HG03342 (cell line): ENCODE measurements around the gene DNAJC6.

ENCODE experiments used
- ATAC-seq: cut with Tn5 transposase; IDR thresholded peaks from one replicate; pipeline ENCODE4 v1.9.1; 2021; ENCODE audit warnings: mild to moderate bottlenecking, moderate library complexity; ENCODE audit not compliant: unreplicated experiment

Gene DNAJC6

DNA sequence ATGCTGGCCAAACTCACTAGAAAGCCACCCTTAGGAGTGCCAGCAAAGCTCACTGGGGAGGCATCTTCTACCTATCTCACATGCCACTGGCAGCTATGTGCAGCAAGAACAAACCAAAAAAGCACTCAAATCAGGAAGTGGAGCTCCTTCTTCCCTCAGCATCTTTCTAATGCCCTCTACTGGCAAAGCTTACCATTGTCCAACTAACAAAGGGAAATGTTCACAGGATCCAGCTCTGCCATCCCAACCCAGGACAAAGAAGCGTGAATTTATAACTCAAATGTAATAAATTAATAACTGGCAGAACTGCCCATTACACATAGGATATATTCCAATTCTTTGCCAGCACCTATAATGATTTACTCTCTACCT lies 150.0 kb downstream of the DNAJC6 start:
- peak; percentile 86 for ATAC-seq
